Choroid plexus epithelial cell (primary cell): ENCODE measurements around the gene PCDHB14.
"Not testable (repeated sequence)": the region's sequence is repeated elsewhere in the genome, so short reads cannot be mapped to it uniquely, and the experiment has no call there.

Experiments used
- DNase-seq: peaks from one replicate; pipeline ENCODE4 v3.0.0-alpha.2; 2010; ENCODE audit warnings: low read depth
- H3K4me3 ChIP-seq: 2 replicates; pipeline ENCODE4 v1.5.1; 2011; ENCODE audit warnings: low read depth, mild to moderate bottlenecking, control low read depth, low read length, moderate library complexity
- TF ChIP-seq, protein P1 (sequence below): conservative IDR thresholded peaks from 2 replicates; pipeline ENCODE4 v1.5.1; 2011; ENCODE audit warnings: low read depth, mild to moderate bottlenecking, control low read depth, inconsistent platforms, low read length, moderate library complexity

PCDHB14 gene

DNA sequence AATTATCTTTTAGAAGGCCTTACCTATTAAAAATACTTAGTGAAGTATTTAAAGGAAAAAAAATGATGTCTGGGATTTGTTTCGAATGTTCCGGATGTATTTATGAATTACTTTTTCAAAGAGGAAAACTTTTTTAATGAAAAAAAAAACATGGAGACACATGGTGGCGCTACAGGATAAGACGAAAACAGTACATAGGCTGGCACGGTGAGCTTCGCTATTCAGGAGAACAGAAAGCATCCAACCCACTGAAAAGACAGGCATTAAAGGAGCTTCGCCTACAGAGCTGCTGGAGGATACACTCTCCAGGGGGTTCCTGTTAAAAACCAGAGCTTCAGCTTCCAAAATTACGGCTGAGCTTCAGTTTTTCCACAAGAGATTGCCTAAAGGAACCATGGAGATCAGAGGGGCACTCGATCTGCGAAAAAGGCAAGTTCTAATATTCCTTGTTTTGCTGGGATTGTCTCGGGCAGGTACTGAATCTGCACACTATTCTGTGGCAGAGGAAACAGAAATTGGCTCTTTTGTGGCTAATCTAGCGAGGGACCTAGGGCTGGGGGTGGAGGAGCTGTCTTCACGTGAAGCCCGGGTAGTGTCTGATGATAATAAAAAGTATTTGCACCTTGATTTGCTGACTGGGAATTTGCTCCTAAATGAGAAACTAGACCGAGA lies at the start of gene PCDHB14:
PCDHB14 (plus strand) TSS at position 232 of the 672 bp plus-strand sequence; CDS start at position 395, 163 bp downstream.
- TF ChIP-seq, protein P1, sequence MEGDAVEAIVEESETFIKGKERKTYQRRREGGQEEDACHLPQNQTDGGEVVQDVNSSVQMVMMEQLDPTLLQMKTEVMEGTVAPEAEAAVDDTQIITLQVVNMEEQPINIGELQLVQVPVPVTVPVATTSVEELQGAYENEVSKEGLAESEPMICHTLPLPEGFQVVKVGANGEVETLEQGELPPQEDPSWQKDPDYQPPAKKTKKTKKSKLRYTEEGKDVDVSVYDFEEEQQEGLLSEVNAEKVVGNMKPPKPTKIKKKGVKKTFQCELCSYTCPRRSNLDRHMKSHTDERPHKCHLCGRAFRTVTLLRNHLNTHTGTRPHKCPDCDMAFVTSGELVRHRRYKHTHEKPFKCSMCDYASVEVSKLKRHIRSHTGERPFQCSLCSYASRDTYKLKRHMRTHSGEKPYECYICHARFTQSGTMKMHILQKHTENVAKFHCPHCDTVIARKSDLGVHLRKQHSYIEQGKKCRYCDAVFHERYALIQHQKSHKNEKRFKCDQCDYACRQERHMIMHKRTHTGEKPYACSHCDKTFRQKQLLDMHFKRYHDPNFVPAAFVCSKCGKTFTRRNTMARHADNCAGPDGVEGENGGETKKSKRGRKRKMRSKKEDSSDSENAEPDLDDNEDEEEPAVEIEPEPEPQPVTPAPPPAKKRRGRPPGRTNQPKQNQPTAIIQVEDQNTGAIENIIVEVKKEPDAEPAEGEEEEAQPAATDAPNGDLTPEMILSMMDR: no peak
- H3K4me3 ChIP-seq: no peak within 1 kb of the TSS
- peak; percentile 18 for DNase-seq

DNA sequence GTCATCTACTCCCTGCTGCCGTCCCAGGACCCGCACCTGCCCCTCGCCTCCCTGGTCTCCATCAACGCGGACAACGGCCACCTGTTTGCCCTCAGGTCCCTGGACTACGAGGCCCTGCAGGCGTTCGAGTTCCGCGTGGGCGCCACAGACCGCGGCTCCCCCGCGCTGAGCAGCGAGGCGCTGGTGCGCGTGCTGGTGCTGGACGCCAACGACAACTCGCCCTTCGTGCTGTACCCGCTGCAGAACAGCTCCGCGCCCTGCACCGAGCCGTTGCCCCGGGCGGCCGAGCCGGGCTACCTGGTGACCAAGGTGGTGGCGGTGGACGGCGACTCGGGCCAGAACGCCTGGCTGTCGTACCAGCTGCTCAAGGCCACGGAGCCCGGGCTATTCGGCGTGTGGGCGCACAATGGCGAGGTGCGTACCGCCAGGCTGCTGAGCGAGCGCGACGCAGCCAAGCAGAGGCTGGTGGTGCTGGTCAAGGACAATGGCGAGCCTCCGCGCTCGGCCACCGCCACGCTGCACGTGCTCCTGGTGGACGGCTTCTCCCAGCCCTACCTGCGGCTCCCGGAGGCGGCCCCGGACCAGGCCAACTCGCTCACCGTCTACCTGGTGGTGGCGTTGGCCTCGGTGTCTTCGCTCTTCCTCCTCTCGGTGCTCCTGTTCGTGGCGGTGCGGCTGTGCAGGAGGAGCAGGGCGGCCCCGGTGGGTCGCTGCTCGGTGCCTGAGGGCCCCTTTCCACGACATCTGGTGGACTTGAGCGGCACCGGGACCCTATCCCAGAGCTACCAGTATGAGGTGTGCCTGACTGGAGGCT lies 48.6 kb upstream of the PCDHB14 start:
- not testable (repeated sequence) for DNase-seq, H3K4me3 ChIP-seq

DNA sequence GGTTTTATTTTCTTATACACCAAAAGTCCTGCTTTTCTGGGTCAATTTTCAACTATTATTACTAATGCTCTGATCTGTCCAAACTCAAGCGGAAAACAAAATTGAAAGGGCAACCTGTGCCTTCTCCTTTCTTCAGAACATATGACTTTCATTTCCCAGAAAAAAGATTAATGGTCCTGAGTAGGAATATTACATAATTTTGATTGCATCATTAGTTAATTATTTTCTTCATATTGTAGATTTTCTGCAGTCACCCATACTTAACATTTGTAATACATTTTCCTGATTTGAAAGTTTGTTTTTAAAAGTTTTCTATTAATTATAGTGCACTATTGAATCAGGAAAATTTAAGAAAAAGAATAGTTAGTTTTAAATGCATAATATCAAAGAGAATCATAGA lies 47.2 kb upstream of the PCDHB14 start:
- no peak for DNase-seq
- TF ChIP-seq, protein P1: no peak
- no peak overlapping the region for H3K4me3 ChIP-seq

DNA sequence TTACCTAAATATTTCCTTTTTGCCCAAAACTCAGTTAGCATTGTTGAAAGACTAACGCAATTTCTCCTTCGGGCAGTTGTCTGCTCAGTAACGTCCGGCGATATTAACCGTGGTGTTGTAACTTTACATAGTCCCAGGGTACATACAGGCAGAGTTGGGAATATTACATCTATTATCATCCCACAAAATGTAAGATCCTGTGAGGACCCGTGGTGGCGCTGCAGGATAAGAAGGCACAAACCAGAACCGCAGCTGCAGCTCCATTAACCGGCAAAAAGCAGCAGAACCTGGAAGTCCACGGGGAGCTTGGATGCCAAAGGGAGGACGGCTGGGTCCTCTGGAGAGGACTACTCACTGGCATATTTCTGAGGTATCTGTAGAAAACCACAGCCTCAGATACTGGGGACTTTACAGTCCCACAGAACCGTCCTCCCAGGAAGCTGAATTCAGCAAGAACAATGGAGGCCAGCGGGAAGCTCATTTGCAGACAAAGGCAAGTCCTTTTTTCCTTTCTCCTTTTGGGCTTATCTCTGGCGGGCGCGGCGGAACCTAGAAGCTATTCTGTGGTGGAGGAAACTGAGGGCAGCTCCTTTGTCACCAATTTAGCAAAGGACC lies 45.5 kb upstream of the PCDHB14 start, which contains the start of gene PCDHB8:
PCDHB8 (plus strand) TSS at position 214 of the 615 bp plus-strand sequence; CDS start at position 459, 245 bp downstream.
- not testable (repeated sequence) for H3K4me3 ChIP-seq, DNase-seq

DNA sequence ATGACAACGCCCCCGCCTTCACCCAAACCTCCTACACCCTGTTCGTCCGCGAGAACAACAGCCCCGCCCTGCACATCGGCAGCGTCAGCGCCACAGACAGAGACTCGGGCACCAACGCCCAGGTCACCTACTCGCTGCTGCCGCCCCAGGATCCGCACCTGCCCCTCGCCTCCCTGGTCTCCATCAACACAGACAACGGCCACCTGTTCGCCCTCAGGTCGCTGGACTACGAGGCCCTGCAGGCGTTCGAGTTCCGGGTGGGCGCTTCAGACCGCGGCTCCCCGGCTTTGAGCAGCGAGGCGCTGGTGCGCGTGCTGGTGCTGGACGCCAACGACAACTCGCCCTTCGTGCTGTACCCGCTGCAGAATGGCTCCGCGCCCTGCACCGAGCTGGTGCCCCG lies 43.8 kb upstream of the PCDHB14 start:
- DNase-seq, H3K4me3 ChIP-seq: not testable (repeated sequence)

DNA sequence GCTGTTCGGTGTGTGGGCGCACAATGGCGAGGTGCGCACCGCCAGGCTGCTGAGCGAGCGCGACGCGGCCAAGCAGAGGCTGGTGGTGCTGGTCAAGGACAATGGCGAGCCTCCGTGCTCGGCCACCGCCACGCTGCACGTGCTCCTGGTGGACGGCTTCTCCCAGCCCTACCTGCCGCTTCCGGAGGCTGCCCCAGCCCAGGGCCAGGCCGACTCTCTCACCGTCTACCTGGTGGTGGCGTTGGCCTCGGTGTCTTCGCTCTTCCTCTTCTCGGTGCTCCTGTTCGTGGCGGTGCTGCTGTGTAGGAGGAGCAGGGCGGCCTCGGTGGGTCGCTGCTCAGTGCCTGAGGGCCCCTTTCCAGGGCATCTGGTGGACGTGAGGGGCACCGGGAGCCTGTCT lies 43.3 kb upstream of the PCDHB14 start:
- not testable (repeated sequence) for H3K4me3 ChIP-seq, DNase-seq

DNA sequence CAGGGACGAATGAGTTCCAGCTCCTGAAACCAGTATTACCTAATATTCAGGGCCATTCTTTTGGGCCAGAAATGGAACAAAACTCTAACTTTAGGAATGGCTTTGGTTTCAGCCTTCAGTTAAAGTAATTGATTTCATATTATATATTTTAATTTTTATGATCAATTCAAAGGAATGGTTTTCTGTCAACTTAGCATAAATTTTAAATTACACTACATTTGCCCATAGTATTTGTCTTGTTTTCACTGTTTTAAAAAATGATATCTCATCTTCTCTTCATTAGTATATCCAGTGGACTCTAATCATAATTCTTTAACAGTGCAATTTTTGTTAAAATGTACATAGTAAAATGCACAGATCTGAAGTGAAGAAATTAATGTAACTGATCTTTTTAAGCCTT lies 42.8 kb upstream of the PCDHB14 start:
- no peak overlapping the region for H3K4me3 ChIP-seq
- DNase-seq: no peak
- TF ChIP-seq, protein P1: no peak

DNA sequence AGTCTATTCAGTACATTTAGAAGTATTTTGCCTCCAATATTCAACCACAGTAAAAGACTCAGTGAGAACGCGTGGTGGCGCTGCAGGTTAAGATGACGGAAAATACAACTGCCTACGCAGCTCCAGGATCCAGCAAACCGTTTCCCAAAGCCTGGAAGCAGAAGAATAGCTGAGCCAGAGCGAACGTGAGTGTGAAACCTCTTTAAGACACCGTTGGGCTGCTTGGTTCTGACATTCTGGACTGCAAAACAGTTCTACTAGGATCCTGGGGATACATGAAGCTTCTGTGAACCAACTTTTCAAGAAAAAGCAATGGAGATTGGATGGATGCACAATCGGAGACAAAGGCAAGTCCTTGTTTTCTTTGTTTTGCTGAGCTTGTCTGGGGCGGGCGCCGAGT lies 40.9 kb upstream of the PCDHB14 start, which contains the start of gene PCDHB16:
PCDHB16 (plus strand) TSS at position 140 of the 400 bp plus-strand sequence; CDS start at position 313, 173 bp downstream.
- TF ChIP-seq, protein P1: peak; percentile 20
- peak; percentile 4 for DNase-seq
- H3K4me3 ChIP-seq: no peak within 1 kb of the TSS

DNA sequence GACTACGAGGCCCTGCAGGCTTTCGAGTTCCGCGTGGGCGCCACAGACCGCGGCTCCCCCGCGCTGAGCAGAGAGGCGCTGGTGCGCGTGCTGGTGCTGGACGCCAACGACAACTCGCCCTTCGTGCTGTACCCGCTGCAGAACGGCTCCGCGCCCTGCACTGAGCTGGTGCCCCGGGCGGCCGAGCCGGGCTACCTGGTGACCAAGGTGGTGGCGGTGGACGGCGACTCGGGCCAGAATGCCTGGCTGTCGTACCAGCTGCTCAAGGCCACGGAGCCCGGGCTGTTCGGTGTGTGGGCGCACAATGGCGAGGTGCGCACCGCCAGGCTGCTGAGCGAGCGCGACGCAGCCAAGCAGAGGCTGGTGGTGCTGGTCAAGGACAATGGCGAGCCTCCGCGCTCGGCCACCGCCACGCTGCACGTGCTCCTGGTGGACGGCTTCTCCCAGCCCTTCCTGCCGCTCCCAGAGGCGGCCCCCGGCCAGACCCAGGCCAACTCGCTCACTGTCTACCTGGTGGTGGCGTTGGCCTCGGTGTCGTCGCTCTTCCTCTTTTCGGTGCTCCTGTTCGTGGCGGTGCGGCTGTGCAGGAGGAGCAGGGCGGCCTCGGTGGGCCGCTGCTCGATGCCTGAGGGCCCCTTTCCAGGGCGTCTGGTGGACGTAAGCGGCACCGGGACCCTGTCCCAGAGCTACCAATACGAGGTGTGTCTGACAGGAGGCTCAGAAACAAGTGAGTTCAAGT lies 38.9 kb upstream of the PCDHB14 start:
- not testable (repeated sequence) for H3K4me3 ChIP-seq, DNase-seq
